BE2C (cell line): Measurements from ENCODE around the gene ZNF107. TPM values are rescaled to one million over a fixed set of nuclear protein-coding genes. Genes with fewer than 3 reads are reported as not detected.

Source experiments
- DNase-seq: peaks from one replicate; pipeline ENCODE4 v3.0.0-alpha.2; 2020
- H3K27me3 ChIP-seq: fragments of 250-450 bp; sonication (Bioruptor Pico); 2 replicates; pipeline ENCODE4 v1.5.1; 2020; ENCODE audit warnings: mild to moderate bottlenecking
- H3K36me3 ChIP-seq: fragments of 250-450 bp; sonication (Bioruptor Pico); 2 replicates; pipeline ENCODE4 v1.5.1; 2020; ENCODE audit warnings: mild to moderate bottlenecking
- H3K4me1 ChIP-seq: fragments of 250-450 bp; sonication (Bioruptor Pico); 2 replicates; pipeline ENCODE4 v1.5.1; 2020
- H3K4me3 ChIP-seq: 2 replicates; pipeline ENCODE4 v1.5.1; 2011; ENCODE audit warnings: low read depth, low read length
- H3K9me3 ChIP-seq: fragments of 250-450 bp; sonication (Bioruptor Pico); 2 replicates; pipeline ENCODE4 v1.5.1; 2020
- polyA plus RNA-seq: library from polyadenylated mRNA; unstranded; fragments of >200 nt; gene quantifications from one replicate; pipeline ENCODE4 v1.2.1, GENCODE V29; 2012; ENCODE audit warnings: low read depth, missing spikeins; ENCODE audit not compliant: insufficient read length, insufficient read depth
- TF ChIP-seq, protein P1 (sequence below): IDR thresholded peaks from 2 replicates; pipeline ENCODE4 v1.5.1; 2012; ENCODE audit warnings: mild to moderate bottlenecking, low read depth, low read length

Gene ZNF107
- 2.2 TPM for polyA plus RNA-seq

DNA sequence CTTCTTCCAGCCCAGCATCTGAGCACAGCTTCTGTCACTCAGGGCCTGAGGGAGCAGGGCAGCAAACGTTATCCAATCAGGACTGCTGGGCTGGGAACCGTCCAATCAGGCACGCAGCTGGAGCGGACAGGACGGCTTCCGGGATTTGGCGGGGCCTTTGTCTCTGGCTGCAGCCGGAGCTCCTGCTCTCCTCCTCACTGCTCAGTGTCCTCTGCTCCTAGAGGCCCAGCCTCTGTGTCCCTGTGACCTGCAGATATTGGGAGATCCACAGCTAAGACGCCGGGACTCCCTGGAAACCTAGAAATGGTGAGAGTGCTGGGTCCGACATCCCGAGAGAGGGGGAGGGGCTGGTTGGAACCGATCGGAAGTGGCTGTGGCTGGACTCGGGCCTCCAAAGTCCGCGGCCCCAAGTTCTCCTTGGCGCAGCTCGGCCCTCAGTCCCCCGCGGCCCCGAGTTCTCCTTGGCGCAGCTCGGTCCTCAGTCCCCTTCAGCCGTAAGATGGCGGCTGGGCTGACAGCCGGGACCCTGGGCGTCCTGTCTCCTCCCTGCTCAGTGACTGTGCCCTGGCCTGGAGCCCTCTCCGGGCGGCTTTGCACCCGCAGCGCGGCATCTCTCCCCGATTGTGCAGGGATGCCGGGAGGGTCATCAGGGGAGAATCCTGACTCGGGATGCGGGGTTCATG lies at the start of gene ZNF107:
Gene ZNF107 (plus strand): TSS at position 154 of the 683 bp plus-strand sequence. CDS start 150 bp downstream, at position 304.
- TF ChIP-seq, protein P1, sequence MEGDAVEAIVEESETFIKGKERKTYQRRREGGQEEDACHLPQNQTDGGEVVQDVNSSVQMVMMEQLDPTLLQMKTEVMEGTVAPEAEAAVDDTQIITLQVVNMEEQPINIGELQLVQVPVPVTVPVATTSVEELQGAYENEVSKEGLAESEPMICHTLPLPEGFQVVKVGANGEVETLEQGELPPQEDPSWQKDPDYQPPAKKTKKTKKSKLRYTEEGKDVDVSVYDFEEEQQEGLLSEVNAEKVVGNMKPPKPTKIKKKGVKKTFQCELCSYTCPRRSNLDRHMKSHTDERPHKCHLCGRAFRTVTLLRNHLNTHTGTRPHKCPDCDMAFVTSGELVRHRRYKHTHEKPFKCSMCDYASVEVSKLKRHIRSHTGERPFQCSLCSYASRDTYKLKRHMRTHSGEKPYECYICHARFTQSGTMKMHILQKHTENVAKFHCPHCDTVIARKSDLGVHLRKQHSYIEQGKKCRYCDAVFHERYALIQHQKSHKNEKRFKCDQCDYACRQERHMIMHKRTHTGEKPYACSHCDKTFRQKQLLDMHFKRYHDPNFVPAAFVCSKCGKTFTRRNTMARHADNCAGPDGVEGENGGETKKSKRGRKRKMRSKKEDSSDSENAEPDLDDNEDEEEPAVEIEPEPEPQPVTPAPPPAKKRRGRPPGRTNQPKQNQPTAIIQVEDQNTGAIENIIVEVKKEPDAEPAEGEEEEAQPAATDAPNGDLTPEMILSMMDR = no peak
- Histone ChIP-seq H3K9me3 (no peaks in the 10 kb centered on the region), H3K27me3 (no peaks in the 10 kb centered on the region), H3K4me1 (no peaks in the 10 kb centered on the region), H3K36me3 (peaks cover 15% of the 10 kb centered on the region), H3K4me3 (peak within 1 kb of the TSS; percentile 74)
- peak; percentile 92 for DNase-seq

DNA sequence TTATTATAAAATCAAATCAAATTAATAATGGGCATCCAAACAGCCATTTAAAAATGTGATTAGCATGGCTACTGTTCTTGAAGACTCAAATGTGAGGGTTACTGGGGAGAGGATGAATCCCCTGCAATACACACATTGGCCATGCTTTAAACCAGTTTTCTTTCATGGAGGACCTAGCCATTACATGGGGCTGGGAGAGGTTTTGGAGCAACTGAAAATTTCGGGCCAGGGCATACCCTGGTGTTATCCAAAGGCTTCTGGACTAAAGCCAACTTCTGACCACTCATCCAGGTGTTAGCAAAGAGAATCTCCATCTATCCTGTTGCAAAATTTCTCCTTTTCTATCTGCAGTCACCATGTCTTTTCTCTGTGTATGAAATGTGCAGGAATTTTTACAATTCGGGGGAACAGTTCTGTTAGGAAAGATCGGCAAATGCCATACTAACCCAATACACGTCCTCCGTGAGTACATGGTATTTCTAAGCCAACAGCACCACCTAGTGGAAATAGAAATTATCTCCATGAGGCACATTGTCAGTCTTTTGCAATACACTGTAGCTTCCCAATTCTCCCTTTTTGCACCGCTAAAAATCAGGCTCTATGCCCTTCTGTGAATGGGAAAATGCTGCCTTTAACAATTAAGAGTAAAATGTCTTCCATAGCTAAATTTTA lies 47.0 kb upstream of the ZNF107 start:
- 0 out of 2 replicates have a peak, but pooled peaks cover 8% of the 10 kb centered on the region for H3K9me3 ChIP-seq
- TF ChIP-seq, protein P1 = peak; percentile 62
- H3K36me3 ChIP-seq = no peaks in the 10 kb centered on the region
- no peak overlapping the region for H3K4me3 ChIP-seq
- peak; percentile 18 for DNase-seq
- no peaks in the 10 kb centered on the region for H3K4me1 ChIP-seq
- H3K27me3 ChIP-seq = no peaks in the 10 kb centered on the region

DNA sequence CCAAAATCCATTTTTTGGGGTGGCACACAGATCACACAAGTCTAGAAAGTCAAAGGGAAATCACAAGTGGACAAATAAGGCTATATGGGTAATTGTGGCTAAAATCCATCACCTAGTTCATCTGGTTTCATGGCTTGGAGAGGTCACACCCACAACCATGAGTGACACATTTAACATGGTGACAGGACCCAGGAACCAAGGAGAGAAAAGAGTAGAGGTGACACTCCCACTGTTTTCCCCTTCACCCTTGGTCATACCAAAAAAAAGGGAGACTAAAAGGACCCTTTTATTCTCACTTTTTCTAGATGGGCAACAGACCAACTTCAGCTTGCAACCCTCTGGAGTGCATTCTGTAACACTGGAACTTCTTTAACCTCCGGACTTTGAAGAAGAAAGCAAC lies 46.2 kb upstream of the ZNF107 start:
- H3K27me3 ChIP-seq = no peaks in the 10 kb centered on the region
- no peak overlapping the region for H3K4me3 ChIP-seq
- 0 out of 2 replicates have a peak, but pooled peaks cover 8% of the 10 kb centered on the region for H3K9me3 ChIP-seq
- no peaks in the 10 kb centered on the region for H3K4me1 ChIP-seq
- TF ChIP-seq, protein P1 = no peak
- DNase-seq = no peak
- no peaks in the 10 kb centered on the region for H3K36me3 ChIP-seq

DNA sequence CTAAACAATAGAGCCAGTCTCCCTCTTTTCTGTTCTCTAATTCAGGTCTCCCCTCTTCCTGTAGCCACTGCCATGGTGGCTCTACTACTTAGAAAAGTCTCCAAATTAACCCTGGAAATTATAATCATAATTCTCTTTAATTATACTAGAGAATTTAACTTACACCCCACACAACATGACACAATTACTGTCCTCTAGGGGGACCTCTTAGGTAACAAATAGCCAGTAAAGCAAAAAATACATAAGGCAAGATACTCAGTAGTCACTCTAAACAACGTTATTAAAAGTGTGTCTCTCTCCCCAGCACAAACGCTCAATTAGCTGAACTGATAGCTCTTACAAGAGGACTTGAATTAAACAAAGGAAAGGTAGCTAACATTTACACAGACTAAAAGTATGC lies 44.3 kb upstream of the ZNF107 start:
- no peaks in the 10 kb centered on the region for H3K36me3 ChIP-seq
- DNase-seq = no peak
- H3K4me3 ChIP-seq = no peak overlapping the region
- no peaks in the 10 kb centered on the region for H3K27me3 ChIP-seq
- TF ChIP-seq, protein P1 = no peak
- H3K9me3 ChIP-seq = 0 out of 2 replicates have a peak, but pooled peaks cover 8% of the 10 kb centered on the region
- no peaks in the 10 kb centered on the region for H3K4me1 ChIP-seq

DNA sequence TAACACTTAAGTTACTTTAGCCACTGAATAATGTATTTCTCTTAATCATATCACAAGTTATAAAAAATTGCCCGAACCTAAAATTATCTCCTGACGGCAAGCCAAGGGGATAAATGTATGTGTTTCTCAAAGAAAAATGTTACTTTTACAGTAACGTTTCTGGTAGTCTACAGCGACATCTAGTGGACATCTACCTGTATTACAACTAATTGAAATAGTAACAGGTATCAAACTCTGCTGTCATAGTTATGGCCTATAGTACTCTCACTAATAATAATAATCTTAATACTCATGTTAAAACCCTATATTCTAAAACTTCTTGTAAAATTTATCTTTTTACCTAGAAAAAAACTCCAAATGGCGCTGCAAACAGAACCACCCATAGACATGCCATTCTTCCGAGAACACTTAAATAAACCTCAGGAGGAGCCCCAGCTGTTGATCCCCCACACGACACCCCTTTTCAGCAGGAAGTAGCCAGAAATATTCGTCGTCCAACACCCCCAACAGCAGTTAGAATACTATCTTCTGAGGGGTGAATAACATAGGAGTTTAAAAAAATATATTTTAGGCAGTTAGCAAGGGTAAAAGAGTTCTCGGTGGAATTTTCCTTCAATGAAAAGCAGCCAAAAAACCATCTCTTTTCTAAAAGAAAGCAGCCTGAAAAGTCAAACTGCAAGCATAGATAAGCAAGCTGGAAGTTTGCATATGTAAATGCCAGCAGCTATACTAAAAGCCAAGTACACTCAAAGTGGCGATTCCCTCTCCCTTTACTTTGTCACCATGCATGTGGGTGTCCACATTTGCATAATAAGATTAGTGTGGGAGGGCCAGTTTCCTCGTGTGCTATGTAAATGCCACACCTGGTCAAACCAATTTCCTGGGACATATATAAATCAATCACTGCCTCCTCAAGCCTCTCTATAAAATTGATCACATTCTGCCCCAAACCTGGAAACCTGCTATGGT lies 40.5 kb upstream of the ZNF107 start:
- H3K4me3 ChIP-seq = no peak overlapping the region
- TF ChIP-seq, protein P1 = peak; percentile 65
- H3K36me3 ChIP-seq = no peaks in the 10 kb centered on the region
- H3K9me3 ChIP-seq = no peaks in the 10 kb centered on the region
- H3K27me3 ChIP-seq = no peaks in the 10 kb centered on the region
- no peak for DNase-seq
- no peaks in the 10 kb centered on the region for H3K4me1 ChIP-seq
